DOHH2 (cell line): Measurements from ENCODE around the gene MGAT4C.

Source experiments
- H3F3A ChIP-seq: fragments of 200-600 bp; sonication (generic), shearing (Covaris generic); 2 replicates; pipeline ENCODE4 v1.6.0; 2016; ENCODE audit warnings: antibody characterized with exemption, mild to moderate bottlenecking; ENCODE audit not compliant: control insufficient read depth, insufficient read depth
- H3K27ac ChIP-seq: fragments of 200-600 bp; sonication (generic); 2 replicates; pipeline ENCODE4 v1.5.1; 2014; ENCODE audit warnings: low read depth, mild to moderate bottlenecking, low read length, moderate library complexity
- H3K27me3 ChIP-seq: fragments of 200-600 bp; sonication (generic); 2 replicates; pipeline ENCODE4 v1.6.1; 2014; ENCODE audit warnings: mild to moderate bottlenecking, low read length, mixed read lengths; ENCODE audit not compliant: control insufficient read depth
- H3K36me3 ChIP-seq: fragments of 200-600 bp; sonication (generic); 2 replicates; pipeline ENCODE4 v1.6.1; 2014; ENCODE audit warnings: mild to moderate bottlenecking, low read length, moderate library complexity, mixed read lengths; ENCODE audit not compliant: control insufficient read depth
- H3K4me1 ChIP-seq: fragments of 200-600 bp; sonication (generic); 2 replicates; pipeline ENCODE4 v1.6.1; 2014; ENCODE audit warnings: mild to moderate bottlenecking, low read length, mixed read lengths; ENCODE audit not compliant: control insufficient read depth
- H3K4me2 ChIP-seq: fragments of 200-600 bp; sonication (generic); 2 replicates; pipeline ENCODE4 v1.6.0; 2014; ENCODE audit warnings: mild to moderate bottlenecking, low read length, moderate library complexity
- H3K4me3 ChIP-seq: fragments of 200-600 bp; sonication (generic); 2 replicates; pipeline ENCODE4 v1.5.1; 2014; ENCODE audit warnings: mild to moderate bottlenecking, low read length, mixed read lengths
- H3K79me2 ChIP-seq: fragments of 200-600 bp; sonication (generic); 2 replicates; pipeline ENCODE4 v1.6.1; 2014; ENCODE audit warnings: mild to moderate bottlenecking, low read length, mixed read lengths; ENCODE audit not compliant: control insufficient read depth
- H3K9me2 ChIP-seq: fragments of 200-600 bp; sonication (generic); replicated peaks from 2 replicates; pipeline ENCODE4 v1.6.1; 2014; ENCODE audit warnings: mild to moderate bottlenecking, low read length, mixed read lengths; ENCODE audit not compliant: control insufficient read depth
- H3K9me3 ChIP-seq: fragments of 200-600 bp; sonication (generic); 2 replicates; pipeline ENCODE4 v1.6.1; 2014; ENCODE audit warnings: antibody characterized with exemption, low read length, mixed read lengths; ENCODE audit not compliant: control insufficient read depth, insufficient read depth
- H4K20me1 ChIP-seq: fragments of 200-600 bp; sonication (generic); 2 replicates; pipeline ENCODE4 v1.6.0; 2014; ENCODE audit warnings: low read depth, mild to moderate bottlenecking, antibody characterized with exemption, low read length, moderate library complexity; ENCODE audit not compliant: control insufficient read depth, insufficient read depth
- EZH2phosphoT487 ChIP-seq: fragments of 200-600 bp; sonication (generic); IDR thresholded peaks from 2 replicates; pipeline ENCODE4 v1.6.1; 2017; ENCODE audit warnings: borderline replicate concordance, mild to moderate bottlenecking, antibody characterized with exemption, low read length, moderate library complexity, mixed read lengths
- TF ChIP-seq, protein P1 (sequence below): fragments of 200-600 bp; sonication (generic); IDR thresholded peaks from one replicate; pipeline ENCODE4 v1.5.1; 2014; ENCODE audit warnings: antibody characterized with exemption, mild to moderate bottlenecking, low read depth, low read length; ENCODE audit not compliant: poor library complexity, severe bottlenecking

MGAT4C gene

DNA sequence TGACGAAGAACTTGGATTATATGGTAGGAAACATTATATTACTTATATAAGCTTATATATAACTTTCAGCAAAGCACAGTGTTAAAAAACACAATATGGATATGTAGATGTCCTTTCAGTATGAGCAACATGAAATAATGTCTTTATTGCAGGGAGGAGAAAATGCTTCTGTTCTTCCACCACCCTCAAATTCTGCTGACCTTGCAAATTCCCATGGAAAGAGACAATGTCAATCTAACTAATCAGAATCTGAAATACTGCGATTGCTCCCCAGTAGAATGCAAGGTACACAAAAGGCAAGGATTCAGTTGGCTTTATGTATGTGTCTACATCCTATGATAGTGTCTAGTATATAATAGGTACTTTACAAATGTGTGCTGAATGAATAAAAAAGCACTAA is 26.4 kb downstream of the MGAT4C start:
- Histone ChIP-seq H3K4me3 (no peak overlapping the region), H3K79me2 (no peaks in the 10 kb centered on the region), H4K20me1 (no peaks in the 10 kb centered on the region), H3K27me3 (no peaks in the 10 kb centered on the region), H3K27ac (no peak overlapping the region), H3F3A (no peaks in the 10 kb centered on the region), H3K36me3 (no peaks in the 10 kb centered on the region), H3K9me2 (no peaks in the 10 kb centered on the region), H3K9me3 (no peaks in the 10 kb centered on the region), H3K4me2 (no peak overlapping the region), H3K4me1 (no peaks in the 10 kb centered on the region)
- no peak for TF ChIP-seq EZH2phosphoT487
- TF ChIP-seq, protein P1, sequence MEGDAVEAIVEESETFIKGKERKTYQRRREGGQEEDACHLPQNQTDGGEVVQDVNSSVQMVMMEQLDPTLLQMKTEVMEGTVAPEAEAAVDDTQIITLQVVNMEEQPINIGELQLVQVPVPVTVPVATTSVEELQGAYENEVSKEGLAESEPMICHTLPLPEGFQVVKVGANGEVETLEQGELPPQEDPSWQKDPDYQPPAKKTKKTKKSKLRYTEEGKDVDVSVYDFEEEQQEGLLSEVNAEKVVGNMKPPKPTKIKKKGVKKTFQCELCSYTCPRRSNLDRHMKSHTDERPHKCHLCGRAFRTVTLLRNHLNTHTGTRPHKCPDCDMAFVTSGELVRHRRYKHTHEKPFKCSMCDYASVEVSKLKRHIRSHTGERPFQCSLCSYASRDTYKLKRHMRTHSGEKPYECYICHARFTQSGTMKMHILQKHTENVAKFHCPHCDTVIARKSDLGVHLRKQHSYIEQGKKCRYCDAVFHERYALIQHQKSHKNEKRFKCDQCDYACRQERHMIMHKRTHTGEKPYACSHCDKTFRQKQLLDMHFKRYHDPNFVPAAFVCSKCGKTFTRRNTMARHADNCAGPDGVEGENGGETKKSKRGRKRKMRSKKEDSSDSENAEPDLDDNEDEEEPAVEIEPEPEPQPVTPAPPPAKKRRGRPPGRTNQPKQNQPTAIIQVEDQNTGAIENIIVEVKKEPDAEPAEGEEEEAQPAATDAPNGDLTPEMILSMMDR, result no peak

DNA sequence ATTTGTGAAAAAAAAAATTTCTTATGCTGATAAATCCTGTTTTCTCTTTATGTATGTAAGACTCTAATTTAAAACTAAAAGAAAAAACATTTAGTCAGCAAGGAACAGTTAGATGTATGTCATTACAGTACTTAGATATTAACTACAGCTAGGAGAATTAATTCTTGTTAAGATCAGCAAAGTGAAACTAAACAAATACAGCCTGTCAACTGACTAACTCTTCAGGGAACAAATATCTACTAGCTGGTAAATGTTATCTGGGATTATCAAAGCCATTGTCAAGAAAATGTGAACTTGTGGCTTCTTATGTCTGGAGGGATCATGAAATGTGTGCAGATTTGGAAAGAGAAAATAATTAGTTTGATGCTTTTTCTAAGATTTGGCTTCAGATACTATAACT is 27.5 kb downstream of the MGAT4C start:
- Histone ChIP-seq H3K9me2 (no peaks in the 10 kb centered on the region), H4K20me1 (no peaks in the 10 kb centered on the region), H3K4me2 (no peak overlapping the region), H3K4me3 (no peak overlapping the region), H3K27ac (no peak overlapping the region), H3K79me2 (no peaks in the 10 kb centered on the region), H3K36me3 (no peaks in the 10 kb centered on the region), H3K9me3 (peaks cover 4% of the 10 kb centered on the region; the same call in 1 of the 2 replicates), H3K27me3 (no peaks in the 10 kb centered on the region), H3K4me1 (no peaks in the 10 kb centered on the region), H3F3A (no peaks in the 10 kb centered on the region)
- TF ChIP-seq, protein P1, result no peak
- no peak for TF ChIP-seq EZH2phosphoT487

DNA sequence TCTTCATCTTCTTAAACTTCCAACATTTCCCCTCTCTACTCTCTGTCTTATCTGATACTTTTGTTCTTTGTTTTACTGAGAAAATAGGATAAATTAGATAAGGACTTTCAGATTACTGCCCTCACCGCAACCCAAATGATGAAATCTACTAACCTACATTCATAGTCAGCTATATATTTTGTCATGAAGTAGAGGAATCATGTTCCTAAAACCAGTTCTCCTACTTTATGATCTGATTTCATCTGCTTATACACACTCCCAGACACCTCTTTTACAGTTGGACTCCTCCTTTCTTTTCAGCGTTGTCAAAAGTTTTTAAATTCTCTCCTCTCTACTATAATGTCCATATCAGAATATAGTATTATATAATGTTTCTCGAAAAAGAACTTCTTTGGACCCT is 29.7 kb downstream of the MGAT4C start:
- no peaks in the 10 kb centered on the region for H3K36me3 ChIP-seq
- H3K4me2 ChIP-seq, result no peak overlapping the region
- no peaks in the 10 kb centered on the region for H3K4me1 ChIP-seq
- H3K9me3 ChIP-seq, result peaks cover 6% of the 10 kb centered on the region; the same call in 1 of the 2 replicates
- no peaks in the 10 kb centered on the region for H3K79me2 ChIP-seq
- H3K4me3 ChIP-seq, result no peak overlapping the region
- TF ChIP-seq, protein P1, result no peak
- no peak for TF ChIP-seq EZH2phosphoT487
- H3F3A ChIP-seq, result no peaks in the 10 kb centered on the region
- no peaks in the 10 kb centered on the region for H4K20me1 ChIP-seq
- no peaks in the 10 kb centered on the region for H3K9me2 ChIP-seq
- H3K27ac ChIP-seq, result no peak overlapping the region
- H3K27me3 ChIP-seq, result no peaks in the 10 kb centered on the region

DNA sequence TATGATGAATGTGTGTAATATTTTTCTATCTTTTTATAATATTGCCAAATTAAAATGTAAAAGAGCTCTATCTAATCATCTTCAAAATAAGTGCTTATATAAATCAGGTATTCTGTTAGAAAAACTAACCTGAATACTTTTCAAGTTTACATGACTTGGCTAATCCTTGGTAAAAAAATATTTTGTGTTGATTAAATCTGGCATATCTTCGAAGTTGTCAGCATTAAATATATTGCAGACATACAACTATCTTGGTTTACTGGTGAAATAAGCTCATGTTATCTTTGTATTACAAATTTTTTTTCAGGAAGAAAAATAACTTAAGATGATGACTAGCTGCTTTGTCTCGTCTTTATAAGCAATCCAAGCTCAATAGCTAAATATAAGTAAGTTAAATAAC is 39.6 kb downstream of the MGAT4C start:
- H3K27ac ChIP-seq, result no peak overlapping the region
- H3F3A ChIP-seq, result no peaks in the 10 kb centered on the region
- no peaks in the 10 kb centered on the region for H3K9me2 ChIP-seq
- no peaks in the 10 kb centered on the region for H3K27me3 ChIP-seq
- no peaks in the 10 kb centered on the region for H4K20me1 ChIP-seq
- no peaks in the 10 kb centered on the region for H3K9me3 ChIP-seq
- H3K36me3 ChIP-seq, result no peaks in the 10 kb centered on the region
- TF ChIP-seq EZH2phosphoT487, result no peak
- H3K4me1 ChIP-seq, result no peaks in the 10 kb centered on the region
- no peak overlapping the region for H3K4me3 ChIP-seq
- H3K79me2 ChIP-seq, result no peaks in the 10 kb centered on the region
- no peak overlapping the region for H3K4me2 ChIP-seq
